A549 (cell line): ENCODE measurements around the gene ANKRD34A.

Experiments used
- CEBPB ChIP-seq, 2 experiments: fragments of >200 bp in 1 of 2; sonication (Bioruptor Twin) in 1 of 2; formaldehyde crosslinking in 1 of 2; IDR thresholded peaks; 2 replicates each; pipeline ENCODE4 v1.6.1; 2012 to 2016
- EP300 ChIP-seq, 2 experiments: fragments of >200 bp; sonication (Bioruptor Twin); formaldehyde crosslinking; IDR thresholded peaks; 2 replicates in 1 of 2; 3 replicates in 1 of 2; pipeline ENCODE4 v1.6.1; 2016 to 2017
- ESRRA ChIP-seq: fragments of 150-350 bp; IDR thresholded peaks from 2 replicates; pipeline ENCODE4 v1.6.1; 2014; ENCODE audit warnings: mild to moderate bottlenecking, low read length, borderline replicate concordance
- HDAC2 ChIP-seq: fragments of 200-600 bp; sonication (generic); IDR thresholded peaks from 2 replicates; pipeline ENCODE4 v1.6.1; 2016
- NFE2L2 ChIP-seq: fragments of 150-350 bp; conservative IDR thresholded peaks from 2 replicates; pipeline ENCODE4 v1.6.1; 2014; ENCODE audit warnings: low read length
- POLR2A ChIP-seq: IDR thresholded peaks from 2 replicates; pipeline ENCODE4 v1.6.1; 2012; ENCODE audit warnings: mild to moderate bottlenecking, low read length
- SREBF2 ChIP-seq: fragments of 450-650 bp; IDR thresholded peaks from 2 replicates; pipeline ENCODE4 v1.6.1; 2014; ENCODE audit warnings: mild to moderate bottlenecking, moderate library complexity
- TF ChIP-seq, protein P1 (sequence below): IDR thresholded peaks from 2 replicates; pipeline ENCODE4 v1.6.1; 2012
- TF ChIP-seq, protein P2 (sequence below): fragments of >200 bp; sonication (Bioruptor Twin); formaldehyde crosslinking; IDR thresholded peaks from 3 replicates; pipeline ENCODE4 v1.5.1; 2016
- TF ChIP-seq, protein P3 (sequence below): fragments of 200-600 bp; sonication (generic); IDR thresholded peaks from 2 replicates; pipeline ENCODE4 v1.6.1; 2016; ENCODE audit warnings: antibody characterized with exemption, mild to moderate bottlenecking, moderate library complexity
- TF ChIP-seq, protein P4 (sequence below): fragments of 250-450 bp; sonication (Bioruptor Pico); IDR thresholded peaks from 2 replicates; pipeline ENCODE4 v1.5.0; 2020; ENCODE audit warnings: low read depth, mild to moderate bottlenecking, moderate library complexity
- TF ChIP-seq, protein P5 (sequence below): fragments of 450-650 bp; IDR thresholded peaks from 2 replicates; pipeline ENCODE4 v1.6.1; 2014; ENCODE audit warnings: antibody characterized with exemption

DNA sequence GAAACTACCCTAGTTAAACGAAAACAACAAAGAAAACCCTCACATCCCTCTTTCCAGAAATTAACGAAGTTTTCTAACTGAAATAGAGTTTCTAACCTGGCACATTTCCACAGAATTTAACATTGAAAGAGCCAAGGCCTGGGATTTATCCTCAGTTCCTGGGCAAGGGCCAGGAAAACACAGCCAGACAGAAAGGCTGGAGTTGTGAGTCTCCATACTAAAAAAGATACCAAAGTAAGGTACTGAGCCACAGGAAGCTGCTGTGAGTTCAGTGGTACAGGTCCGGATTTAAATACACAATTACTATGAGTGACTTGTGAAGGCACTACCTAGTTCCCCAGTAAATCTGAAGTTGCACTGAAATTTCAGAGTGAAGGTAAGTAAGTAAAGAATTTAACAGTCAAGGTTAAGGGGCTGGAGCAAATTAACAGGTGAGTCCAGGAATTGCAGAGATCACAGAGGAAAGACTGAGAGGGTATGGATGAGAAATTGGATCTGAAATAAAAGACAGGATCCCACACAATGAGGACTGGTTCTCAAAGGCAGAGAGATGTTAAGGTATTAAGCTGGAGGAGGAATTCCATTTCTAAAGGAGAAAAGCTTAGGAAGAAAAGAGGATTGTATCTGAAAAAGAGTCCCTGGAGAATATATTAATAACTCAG, 7.5 kb downstream of the ANKRD34A start:
- TF ChIP-seq POLR2A: no peak
- TF ChIP-seq SREBF2: no peak
- TF ChIP-seq HDAC2: no peak
- TF ChIP-seq, protein P1, sequence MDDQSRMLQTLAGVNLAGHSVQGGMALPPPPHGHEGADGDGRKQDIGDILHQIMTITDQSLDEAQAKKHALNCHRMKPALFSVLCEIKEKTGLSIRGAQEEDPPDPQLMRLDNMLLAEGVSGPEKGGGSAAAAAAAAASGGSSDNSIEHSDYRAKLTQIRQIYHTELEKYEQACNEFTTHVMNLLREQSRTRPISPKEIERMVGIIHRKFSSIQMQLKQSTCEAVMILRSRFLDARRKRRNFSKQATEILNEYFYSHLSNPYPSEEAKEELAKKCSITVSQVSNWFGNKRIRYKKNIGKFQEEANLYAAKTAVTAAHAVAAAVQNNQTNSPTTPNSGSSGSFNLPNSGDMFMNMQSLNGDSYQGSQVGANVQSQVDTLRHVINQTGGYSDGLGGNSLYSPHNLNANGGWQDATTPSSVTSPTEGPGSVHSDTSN: no peak
- TF ChIP-seq, protein P2, sequence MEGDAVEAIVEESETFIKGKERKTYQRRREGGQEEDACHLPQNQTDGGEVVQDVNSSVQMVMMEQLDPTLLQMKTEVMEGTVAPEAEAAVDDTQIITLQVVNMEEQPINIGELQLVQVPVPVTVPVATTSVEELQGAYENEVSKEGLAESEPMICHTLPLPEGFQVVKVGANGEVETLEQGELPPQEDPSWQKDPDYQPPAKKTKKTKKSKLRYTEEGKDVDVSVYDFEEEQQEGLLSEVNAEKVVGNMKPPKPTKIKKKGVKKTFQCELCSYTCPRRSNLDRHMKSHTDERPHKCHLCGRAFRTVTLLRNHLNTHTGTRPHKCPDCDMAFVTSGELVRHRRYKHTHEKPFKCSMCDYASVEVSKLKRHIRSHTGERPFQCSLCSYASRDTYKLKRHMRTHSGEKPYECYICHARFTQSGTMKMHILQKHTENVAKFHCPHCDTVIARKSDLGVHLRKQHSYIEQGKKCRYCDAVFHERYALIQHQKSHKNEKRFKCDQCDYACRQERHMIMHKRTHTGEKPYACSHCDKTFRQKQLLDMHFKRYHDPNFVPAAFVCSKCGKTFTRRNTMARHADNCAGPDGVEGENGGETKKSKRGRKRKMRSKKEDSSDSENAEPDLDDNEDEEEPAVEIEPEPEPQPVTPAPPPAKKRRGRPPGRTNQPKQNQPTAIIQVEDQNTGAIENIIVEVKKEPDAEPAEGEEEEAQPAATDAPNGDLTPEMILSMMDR: no peak
- TF ChIP-seq, protein P3, sequence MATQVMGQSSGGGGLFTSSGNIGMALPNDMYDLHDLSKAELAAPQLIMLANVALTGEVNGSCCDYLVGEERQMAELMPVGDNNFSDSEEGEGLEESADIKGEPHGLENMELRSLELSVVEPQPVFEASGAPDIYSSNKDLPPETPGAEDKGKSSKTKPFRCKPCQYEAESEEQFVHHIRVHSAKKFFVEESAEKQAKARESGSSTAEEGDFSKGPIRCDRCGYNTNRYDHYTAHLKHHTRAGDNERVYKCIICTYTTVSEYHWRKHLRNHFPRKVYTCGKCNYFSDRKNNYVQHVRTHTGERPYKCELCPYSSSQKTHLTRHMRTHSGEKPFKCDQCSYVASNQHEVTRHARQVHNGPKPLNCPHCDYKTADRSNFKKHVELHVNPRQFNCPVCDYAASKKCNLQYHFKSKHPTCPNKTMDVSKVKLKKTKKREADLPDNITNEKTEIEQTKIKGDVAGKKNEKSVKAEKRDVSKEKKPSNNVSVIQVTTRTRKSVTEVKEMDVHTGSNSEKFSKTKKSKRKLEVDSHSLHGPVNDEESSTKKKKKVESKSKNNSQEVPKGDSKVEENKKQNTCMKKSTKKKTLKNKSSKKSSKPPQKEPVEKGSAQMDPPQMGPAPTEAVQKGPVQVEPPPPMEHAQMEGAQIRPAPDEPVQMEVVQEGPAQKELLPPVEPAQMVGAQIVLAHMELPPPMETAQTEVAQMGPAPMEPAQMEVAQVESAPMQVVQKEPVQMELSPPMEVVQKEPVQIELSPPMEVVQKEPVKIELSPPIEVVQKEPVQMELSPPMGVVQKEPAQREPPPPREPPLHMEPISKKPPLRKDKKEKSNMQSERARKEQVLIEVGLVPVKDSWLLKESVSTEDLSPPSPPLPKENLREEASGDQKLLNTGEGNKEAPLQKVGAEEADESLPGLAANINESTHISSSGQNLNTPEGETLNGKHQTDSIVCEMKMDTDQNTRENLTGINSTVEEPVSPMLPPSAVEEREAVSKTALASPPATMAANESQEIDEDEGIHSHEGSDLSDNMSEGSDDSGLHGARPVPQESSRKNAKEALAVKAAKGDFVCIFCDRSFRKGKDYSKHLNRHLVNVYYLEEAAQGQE: no peak
- TF ChIP-seq, protein P4, sequence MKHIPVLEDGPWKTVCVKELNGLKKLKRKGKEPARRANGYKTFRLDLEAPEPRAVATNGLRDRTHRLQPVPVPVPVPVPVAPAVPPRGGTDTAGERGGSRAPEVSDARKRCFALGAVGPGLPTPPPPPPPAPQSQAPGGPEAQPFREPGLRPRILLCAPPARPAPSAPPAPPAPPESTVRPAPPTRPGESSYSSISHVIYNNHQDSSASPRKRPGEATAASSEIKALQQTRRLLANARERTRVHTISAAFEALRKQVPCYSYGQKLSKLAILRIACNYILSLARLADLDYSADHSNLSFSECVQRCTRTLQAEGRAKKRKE (CRISPR knock-in tag): no peak
- TF ChIP-seq, protein P5, sequence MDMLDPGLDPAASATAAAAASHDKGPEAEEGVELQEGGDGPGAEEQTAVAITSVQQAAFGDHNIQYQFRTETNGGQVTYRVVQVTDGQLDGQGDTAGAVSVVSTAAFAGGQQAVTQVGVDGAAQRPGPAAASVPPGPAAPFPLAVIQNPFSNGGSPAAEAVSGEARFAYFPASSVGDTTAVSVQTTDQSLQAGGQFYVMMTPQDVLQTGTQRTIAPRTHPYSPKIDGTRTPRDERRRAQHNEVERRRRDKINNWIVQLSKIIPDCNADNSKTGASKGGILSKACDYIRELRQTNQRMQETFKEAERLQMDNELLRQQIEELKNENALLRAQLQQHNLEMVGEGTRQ: no peak
- TF ChIP-seq CEBPB (IDR thresholded peaks at IDR 0.05): no peak
- TF ChIP-seq ESRRA: no peak
- no peak for TF ChIP-seq NFE2L2
- TF ChIP-seq EP300 (IDR thresholded peaks at IDR 0.05): no peak
